Measurements from ENCODE around the gene ALKBH1.
"Not testable (repeated sequence)": the region's sequence is repeated elsewhere in the genome, so short reads cannot be mapped to it uniquely, and the experiment has no call there.

The ALKBH1 gene

DNA sequence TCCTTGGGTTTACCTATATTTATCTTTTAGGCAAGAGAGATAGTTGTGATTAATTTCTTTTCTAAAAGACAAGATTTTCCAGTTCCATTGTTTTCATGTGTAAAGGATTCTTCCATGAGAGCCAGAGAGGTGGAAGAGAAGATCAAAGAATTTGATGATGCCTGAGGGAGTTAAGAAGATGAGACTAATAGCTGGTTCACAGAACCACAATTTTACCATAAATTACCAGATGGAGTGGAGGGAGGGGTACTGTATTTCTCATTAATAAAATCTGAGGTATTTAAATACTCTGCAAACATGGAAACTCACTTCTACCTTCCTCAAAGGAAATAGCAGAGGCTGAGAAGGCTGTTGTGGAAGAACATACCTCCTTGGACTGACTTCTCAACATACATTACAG, 34.6 kb downstream of the ALKBH1 start:
- DNase-seq (ENCODE audit: low read depth), result no peak

- no peak for DNase-seq (ENCODE audit: low read depth)
Measured at GRCh38 chr14:77667331-77667730, 40.5 kb downstream of the ALKBH1 start.

DNA sequence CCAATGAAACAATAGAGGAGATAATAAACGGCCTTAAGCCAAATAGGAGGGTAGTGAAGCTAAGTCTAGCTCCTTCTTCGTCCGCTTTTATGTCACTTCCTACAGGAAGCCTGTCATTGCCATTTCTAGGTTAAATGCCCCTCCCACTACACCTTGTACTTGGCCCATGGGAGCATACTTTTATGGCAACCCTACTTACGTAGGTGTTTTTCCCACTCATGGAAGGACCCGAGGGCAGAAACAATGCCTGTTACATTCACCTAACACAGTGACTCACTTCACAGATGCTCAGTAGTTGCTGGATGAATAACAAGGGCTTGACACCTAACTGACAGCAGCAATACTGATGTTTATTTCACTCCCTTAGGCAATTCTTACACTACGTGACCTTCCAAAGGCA, 44.5 kb downstream of the ALKBH1 start:
- no peak for DNase-seq (ENCODE audit: low read depth)

DNA sequence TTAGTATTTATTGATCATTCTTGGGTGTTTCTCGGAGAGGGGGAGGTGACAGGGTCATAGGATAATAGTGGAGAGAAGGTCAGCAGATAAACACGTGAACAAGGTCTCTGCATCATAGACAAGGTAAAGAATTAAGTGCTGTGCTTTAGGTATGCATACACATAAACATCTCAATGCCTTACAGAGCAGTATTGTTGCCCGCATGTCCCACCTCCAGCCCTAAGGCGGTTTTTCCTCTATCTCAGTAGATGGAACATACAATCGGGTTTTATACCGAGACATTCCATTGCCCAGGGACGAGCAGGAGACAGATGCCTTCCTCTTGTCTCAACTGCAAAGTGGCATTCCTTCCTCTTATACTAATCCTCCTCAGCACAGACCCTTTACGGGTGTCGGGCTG, 46.3 kb downstream of the ALKBH1 start:
- not testable (repeated sequence) for DNase-seq (ENCODE audit: low read depth)

DNA sequence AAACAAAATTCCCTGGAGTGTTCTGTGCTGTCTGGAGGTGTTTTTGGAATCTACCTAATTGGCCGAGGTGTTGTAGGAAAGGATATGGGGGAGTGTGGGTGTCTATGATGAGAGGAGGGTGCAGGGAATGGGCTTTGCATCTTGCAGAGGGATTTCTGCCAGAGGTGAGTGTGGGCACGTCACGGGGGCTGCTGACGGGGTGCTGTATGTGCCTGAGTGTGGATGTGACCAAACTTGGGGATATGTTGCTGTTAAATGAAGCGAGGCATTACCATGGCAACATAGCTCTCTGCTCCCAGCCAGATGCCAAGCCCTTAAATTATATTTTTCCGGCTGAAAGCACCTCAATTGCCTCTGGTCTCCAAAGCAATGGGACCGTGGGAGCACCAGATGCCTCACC, 47.1 kb downstream of the ALKBH1 start:
- DNase-seq (ENCODE audit: low read depth), result no peak

DNA sequence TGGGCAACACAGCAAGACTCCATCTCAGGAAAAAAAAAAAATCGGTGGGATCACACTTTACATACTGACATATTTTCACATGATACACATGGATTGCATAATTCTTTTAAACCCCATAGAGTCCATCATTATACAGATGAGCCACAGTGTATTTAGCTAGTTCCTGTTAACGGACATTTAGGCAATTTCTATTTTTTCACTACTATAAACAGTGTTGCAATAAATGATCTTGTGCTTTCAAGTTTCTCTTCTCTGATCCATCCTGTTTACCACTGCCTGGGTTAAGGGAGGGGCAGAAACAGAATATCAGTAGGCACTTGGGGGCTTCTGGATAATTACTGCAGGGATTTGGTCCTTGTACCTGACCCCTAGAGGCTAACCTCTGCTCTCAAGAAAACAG, 48.0 kb downstream of the ALKBH1 start:
- DNase-seq (ENCODE audit: low read depth), result no peak

DNA sequence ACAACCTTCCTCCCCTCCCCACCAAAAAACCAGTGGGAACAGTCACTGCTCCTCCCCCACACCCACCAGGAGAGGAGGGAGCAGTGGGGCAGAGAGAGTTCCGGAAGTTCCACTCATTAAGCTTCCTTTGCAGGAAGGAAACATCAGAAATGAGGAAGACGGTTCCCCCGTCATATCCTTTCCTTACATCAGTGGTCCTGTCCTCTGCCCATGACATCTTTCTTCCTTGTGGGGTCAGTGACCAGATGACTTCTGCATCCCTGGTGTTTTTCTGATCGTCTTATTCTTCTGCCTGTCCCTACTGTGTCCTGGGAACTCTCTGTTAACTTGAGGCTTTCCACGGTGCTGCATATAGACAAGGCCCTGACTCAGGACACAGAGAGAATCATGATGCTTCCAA, 50.5 kb downstream of the ALKBH1 start:
- DNase-seq (ENCODE audit: low read depth), result no peak

DNA sequence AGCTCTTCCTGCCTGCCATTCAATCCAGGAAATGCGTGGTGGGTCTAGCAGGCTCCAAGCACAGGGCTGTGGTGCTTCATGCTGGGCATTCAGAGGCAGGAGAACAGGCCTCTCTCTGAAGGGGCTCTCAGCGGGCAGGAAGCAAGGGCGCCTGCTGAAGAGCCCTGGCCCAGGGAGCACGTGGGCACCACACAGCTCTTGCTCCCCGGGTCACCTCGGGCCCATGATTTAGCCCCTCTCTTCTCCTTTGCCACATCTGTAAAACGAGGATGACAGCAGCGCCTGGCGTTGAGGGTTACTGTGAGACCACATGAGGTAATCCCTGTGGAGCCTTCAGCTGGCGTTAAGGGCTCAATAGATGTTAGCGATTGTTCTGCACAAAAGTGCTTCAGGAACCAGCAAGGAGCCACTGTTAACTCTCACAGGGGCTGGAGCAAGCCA, 53.8 kb downstream of the ALKBH1 start:
- DNase-seq (ENCODE audit: low read depth), result no peak

DNA sequence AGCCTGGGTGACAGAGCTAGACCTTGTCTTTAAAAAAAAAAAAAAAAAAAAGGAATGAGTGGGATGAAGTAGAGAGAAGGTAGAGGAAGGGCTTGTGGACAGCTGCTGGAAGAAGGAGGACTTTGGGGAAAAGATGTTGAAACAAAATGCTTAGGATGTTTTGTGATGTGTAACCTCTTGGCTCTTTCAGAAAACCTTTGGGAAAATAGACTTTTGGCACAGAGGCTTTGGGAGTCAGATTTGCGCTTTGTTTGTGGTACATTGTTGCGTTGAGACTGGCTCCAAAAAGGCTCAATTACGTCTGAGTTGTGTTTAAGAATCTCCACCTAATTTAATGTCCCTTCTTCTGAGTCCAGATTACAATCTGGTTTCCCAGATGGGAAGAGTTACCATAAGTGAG, 58.5 kb downstream of the ALKBH1 start:
- DNase-seq (ENCODE audit: low read depth), result no peak

- DNase-seq (ENCODE audit: low read depth), result no peak
Measured at GRCh38 chr14:77648520-77649200, 59.2 kb downstream of the ALKBH1 start.

GRCh38 chr14:77647853-77648252, 60.0 kb downstream of the ALKBH1 start:
- DNase-seq (ENCODE audit: low read depth), result no peak

DNA sequence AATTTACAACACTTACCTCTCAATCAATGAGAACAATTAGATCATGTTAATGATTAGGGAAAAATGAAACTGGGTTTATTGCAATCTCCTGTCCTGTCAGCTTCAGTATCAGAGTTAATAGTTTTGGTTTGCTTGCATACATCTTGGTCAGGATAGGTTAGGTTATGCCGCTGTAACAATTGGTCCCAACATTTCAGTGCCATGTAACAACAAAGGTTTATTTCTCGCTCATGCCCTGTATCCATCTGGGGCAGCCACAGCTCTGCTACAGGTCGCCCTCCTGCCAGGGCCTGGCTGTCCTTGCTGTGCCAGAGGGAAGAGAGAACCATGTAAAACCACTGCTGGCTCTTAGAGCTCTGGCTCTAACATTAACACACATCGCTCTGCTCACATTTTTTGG, 60.9 kb downstream of the ALKBH1 start:
- no peak for DNase-seq (ENCODE audit: low read depth)

DNA sequence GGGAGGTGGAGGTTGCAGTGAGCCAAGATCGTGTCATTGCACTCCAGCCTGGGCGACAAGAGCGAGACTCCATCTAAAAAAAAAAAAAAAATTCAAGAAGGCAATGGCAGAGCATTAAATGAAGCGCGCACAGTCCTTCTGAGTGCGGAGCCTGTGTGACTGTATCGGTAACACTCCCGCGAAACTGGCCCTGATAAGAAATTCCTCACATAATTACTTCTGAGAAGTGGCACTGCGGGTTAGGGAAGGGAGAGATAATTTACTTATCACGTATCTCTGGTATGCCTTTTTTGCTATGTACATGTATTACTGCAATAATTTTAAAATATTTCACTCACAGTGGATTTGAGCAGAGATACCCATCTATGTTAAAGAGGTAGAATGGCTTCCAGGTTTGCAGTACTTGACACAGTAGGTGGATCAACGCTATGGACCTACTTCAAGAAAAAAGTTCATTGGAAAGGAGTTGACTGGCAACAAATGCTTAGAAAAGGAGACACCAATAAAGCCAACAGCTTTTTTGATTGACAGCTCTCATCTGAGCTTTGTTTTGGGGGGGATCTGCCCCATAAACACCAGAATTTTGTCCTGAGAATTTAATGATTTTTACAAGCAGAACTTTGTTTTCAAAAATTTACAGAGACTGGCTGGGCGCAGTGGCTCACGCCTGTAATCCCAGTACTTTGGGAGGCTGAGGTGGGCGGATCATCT, 62.1 kb downstream of the ALKBH1 start:
- no peak for DNase-seq (ENCODE audit: low read depth)

DNA sequence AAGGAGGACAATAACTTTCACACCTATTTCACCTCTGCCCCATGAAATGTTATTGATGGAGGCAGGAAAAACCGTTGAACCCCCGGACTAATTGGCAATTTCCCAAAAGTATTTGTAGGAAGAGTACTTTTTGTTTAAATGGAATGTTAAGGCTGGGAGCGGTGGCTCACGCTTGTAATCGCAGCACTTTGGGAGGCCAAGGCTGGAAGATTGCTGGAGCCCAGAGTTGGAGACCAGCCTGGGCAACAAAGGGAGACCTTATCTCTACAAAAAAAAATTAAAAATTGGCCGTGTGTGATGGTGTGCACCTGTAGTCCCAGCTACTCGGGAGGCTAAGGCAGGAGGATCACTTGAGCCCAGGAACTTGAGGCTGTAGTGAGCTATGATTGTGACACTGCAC, 65.4 kb downstream of the ALKBH1 start:
- DNase-seq (ENCODE audit: low read depth), result no peak

GRCh38 chr14:77641534-77642341, 66.1 kb downstream of the ALKBH1 start:
- DNase-seq (ENCODE audit: low read depth), result peak; percentile 54

- no peak for DNase-seq (ENCODE audit: low read depth)
Measured at GRCh38 chr14:77640756-77641533, 66.9 kb downstream of the ALKBH1 start.

GRCh38 chr14:77638771-77639171, 69.1 kb downstream of the ALKBH1 start:
- no peak for DNase-seq (ENCODE audit: low read depth)

- not testable (repeated sequence) for DNase-seq (ENCODE audit: low read depth)
Measured at GRCh38 chr14:77635869-77636268, 72.0 kb downstream of the ALKBH1 start.

GRCh38 chr14:77635466-77635865, 72.4 kb downstream of the ALKBH1 start:
- DNase-seq (ENCODE audit: low read depth), result not testable (repeated sequence)

DNA sequence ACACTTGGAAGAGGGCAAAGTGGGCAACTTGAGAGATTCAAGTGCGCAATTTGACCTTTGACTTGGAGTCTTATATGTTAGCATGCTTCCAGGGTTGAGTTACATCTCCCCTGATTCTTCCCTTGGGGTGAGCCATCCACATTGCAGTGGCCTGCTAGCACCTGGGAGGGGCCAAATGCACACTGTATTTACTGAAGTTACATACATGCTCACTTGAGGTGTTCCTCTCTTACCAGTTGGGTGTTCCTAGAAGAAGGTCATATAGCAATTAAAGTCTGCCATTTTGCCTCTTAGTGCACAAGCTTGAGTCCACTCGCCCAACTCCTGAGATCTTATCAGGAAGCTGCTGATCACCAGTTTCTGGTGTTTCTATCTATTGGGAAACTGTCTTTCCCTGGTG, 77.7 kb downstream of the ALKBH1 start:
- no peak for DNase-seq (ENCODE audit: low read depth)

DNA sequence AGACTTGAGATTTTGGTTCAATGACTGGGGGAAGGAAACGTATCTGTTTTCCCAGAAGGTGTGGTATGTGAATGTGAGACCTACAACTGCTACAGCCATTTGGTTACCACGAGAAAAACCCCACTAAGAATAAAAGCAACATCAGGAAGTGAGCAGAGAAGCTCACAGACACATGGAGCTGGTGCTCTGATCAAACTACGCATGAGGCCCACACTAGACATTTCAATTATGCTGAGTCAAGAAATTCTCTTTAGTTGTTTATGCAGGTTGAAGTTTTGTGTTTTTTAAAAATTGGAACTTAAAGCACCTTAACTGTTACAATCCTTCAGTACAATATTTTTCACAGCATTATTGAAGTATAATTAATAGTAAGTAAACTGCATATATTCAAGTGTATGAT, 82.5 kb downstream of the ALKBH1 start:
- DNase-seq (ENCODE audit: low read depth), result no peak

- DNase-seq (ENCODE audit: low read depth), result no peak
Measured at GRCh38 chr14:77623201-77623600, 84.6 kb downstream of the ALKBH1 start.
